GM19239 (cell line): ENCODE data around the gene METTL2B.
"Not testable (repeated sequence)": the region's sequence is repeated elsewhere in the genome, so short reads cannot be mapped to it uniquely, and the experiment has no call there.

ENCODE experiments used
- DNase-seq: peaks from one replicate; pipeline ENCODE4 v3.0.0; 2011; ENCODE audit warnings: low spot score; ENCODE audit not compliant: insufficient read length
- FAIRE-seq: peaks from 2 replicates; lab custom pipeline; 2011; peaks lifted over from hg19 to GRCh38; lab: Jason Lieb, UNC

METTL2B gene

DNA sequence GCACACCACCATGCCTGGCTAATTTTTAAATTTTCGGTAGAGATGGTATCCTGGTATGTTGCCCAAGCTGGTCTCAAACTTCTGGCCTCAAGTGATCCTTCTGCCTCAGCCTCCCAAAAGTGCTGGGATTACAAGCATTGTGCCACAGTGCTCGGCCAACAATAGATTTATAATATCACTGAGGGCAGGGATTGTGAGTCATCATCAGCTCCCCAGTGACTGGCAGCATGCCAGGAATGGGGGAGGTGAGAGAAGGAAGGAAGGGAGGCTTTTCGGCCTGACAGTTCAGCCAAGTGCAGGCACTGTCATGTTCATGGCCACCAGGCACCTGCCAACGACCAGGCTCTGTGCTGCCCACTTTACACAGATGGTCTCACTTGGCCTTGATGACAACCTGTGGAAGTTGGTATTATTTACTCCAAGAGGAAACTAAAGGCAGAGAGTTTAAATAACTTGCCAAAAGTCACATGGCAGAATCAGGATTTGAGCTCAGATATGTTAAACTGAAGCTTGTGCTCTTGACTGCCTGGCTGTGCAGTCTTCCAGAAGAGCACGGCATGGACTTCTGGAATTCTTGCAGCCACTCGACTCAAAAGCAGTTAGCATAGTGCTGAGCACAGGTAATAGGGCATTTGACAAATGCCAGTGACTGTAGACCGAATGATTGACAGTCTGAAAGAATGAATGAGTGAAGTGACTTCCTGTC lies 46.8 kb downstream of the METTL2B start:
- FAIRE-seq, DNase-seq: not testable (repeated sequence)

DNA sequence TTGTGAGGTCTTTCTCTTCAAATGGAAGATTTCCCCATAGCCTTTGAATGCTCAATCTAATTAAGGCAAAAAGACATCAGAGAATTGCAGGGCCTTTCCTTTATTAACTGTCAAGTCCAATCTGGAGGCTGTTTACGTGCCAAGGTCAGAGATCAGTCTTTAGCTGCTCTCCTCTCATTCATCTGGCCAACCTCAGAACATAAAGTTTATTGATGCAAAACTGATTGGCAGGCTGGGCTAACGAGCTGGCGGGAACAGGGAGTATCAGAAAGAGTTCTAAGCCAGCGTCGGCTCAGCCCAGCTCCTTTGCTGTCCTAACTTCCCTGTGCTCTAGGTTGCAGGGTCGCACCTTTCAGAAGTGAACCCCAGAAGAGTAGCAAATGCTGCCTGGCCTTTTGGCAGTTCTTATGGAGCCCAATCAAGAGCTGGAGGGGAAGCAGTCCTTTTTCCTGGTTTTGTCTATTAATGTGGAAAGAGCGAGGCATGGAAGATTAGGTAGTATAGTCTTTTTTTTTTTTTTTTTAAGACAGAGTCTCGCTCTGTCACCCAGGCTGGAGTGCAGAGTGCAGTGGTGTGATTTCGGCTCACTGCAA lies 47.5 kb downstream of the METTL2B start:
- not testable (repeated sequence) for FAIRE-seq, DNase-seq

DNA sequence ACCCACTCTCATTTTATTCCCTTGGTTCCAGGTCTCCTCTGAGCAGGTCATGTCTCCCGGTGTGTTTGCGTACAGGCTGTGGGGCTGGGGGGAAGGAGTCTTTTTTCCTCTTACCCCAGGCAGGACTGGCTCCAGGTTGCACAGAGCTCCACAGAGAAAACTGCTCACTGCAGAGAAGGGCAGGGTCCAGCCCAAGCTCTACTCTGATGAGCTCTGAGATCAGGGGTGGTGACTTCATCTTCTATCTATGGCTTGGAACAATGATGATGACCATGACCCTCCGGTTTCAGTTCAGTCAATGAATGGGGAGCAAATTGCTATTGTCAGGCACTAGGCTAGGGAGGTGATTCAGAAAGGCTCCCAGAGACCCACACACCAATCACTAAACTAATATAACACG lies 49.0 kb downstream of the METTL2B start:
- not testable (repeated sequence) for FAIRE-seq, DNase-seq

DNA sequence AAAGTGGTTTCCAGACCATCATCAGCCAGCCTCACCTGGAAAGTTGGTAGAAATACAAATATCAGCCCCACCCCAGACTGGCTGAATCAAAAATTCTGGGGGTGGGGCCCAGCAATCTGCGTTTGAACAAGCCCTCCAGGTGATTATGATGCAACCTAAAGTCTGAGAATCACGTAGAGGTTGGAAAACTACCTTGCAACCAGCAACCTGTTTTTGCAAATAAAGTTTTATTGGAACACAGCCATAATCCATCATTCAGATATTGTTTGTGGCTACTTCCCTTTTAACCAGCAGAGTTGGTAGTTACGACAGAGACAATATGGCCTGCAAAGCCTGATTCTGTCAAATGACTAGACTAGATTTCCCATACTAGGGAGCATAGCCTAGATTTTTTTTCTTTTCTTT lies 49.5 kb downstream of the METTL2B start:
- FAIRE-seq, DNase-seq: not testable (repeated sequence)

DNA sequence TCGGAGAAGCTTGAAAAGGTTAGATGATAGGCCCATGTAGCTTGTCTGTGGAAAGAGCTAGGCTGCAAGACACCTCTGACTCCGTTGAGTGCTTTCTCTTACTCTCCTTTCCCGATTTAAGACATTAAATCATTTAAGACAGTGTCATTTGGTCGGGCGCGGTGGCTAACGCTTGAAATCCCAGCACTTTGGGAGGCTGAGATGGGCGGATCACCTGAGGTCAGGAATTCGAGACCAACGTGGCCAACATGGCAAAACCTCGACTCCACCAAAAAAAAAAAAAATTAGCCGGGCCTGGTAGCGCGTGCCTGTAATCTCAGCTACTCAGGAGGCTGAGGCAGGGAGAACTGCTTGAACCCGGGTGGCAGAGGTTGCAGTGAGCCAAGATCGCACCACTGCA lies 52.6 kb downstream of the METTL2B start:
- DNase-seq, FAIRE-seq: not testable (repeated sequence)

DNA sequence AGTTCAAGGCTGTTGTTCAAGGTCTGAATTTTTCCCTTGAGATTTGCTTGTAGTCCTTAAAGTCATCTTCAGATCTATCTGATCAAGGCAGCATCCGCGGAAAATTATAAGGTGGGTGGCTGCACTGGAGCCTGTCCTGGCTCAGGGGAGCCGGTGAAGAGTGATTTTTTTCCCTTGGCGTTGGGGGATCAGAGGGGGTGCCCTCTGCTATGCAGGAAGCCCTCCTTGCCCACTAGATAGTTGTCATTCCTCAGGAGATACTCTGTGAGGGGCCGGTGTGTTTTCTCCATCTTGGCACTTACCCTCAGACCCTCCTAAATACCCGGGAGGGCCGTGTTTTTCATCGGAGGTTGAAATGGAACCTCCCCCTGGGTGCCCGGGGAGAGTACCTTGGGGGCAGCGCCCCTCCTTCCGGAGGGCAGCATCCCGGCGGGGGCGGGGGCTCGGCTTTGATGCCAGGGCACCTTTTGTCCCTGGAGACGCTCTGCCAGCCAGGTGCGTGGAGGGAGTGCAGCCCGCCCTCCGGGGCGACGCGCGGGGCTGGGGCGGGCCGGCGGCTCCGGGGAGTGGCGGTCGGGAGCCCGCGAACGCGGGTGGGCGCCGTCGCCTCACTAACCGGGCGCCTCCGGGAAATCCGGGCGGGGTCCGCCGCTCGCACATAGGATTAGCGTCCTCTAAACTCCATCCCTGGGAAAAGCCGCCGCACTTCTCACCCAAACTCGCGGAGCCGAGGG lies 53.7 kb downstream of the METTL2B start:
- not testable (repeated sequence) for DNase-seq, FAIRE-seq

DNA sequence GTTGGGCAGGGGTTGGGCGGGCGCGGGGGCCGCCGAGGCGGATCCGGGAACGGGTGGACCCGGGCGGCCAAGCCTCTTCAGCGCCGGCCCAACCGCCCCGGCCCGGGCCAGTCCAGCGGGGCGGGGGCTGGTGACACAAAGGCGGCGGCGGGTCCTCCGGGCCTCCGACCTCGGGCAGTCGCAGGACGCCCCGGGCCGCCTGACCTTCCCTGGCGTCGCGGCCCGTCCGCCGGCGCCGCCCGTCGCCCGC lies 54.2 kb downstream of the METTL2B start:
- FAIRE-seq (no peak), DNase-seq (no peak)

DNA sequence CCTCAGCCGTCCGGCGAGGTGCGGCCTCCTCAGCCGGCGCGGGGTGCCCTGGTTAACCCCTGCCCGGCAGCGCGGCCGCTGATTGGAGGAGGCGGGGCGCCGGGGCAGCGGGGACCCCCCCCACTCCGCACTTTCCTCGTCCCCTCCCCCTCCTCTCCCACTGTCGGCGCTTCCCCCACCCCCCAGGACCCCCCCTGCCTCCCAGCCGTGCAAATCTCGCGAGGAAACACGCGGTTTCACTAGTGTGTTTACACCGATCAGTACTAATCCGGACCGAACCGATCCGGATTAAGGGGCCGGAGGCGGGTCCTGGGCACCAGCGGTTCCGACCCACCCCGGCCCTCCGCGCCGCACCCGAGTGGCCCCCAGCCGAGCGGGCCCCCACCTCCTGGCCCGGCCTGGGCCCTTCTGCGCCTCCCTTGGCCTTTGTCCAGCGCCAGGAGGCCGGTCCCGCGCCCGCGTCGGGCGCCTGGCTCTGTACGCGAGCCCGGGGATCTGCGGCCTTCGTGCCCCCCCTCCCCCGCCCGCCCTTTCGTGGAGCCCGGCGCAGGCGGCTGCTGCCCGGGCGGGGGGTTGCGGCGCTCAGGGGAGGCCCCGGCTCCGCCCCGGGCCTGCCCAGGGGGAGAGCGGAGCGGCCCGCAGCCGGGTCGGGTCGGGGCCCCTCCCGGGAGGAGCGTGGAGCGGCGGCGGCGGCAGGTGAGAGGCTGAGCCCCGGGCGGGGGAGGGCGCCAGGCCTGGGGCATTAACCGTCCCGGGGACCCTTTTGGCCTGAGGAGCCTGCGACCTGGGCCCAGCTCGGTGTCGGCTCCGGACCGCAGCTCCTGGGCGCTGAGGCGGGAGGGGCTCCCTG lies 54.8 kb downstream of the METTL2B start:
- not testable (repeated sequence) for FAIRE-seq

DNA sequence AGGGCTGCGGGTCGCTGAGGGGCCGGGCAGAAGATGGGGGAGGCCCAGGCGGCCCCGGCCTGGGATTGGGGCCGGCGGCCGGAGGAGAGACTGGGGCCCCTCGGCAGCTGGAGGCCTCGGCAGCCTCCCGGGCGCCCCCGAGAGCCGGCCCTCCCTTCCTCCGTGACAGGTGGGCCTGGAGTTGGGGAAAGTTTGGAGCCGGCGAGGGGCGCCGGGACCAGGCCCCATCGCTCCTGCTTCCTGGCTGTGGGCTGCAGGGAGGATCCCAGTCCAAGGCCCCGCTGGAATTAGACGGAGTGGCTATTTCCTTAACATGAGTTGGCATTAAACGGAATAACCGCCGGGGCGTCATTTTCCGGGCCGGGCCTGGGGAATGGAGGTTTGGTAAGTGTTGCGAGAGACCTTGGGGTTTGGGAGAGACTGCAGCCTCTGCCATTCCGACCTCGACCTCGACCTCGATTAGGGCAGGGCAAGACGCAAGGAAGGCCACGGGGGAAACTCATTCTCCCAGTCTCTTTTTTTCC lies 55.5 kb downstream of the METTL2B start:
- not testable (repeated sequence) for DNase-seq, FAIRE-seq

More for the DNA sequence above, 54.8 kb downstream of the METTL2B start:
- peak; percentile 90 for DNase-seq

DNA sequence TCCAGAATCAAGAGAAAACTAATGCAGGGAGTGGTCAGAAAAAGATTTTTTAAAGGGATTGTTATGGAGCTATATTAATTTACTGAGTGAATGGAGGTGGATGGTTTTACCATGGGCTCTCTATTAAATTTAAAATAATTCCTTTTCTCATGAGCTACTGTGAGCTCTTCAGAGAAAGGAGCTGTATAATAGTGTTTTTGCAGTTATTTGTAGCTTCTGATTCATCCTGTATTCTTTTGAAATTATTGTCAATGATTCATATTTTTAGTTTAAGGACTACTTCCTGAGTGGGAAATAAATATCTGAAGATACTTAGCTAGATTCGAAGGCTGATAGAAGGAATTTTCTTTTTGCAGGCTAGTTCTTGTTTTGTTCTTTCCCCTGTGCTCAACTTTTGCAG lies 56.4 kb downstream of the METTL2B start:
- FAIRE-seq, DNase-seq: not testable (repeated sequence)

DNA sequence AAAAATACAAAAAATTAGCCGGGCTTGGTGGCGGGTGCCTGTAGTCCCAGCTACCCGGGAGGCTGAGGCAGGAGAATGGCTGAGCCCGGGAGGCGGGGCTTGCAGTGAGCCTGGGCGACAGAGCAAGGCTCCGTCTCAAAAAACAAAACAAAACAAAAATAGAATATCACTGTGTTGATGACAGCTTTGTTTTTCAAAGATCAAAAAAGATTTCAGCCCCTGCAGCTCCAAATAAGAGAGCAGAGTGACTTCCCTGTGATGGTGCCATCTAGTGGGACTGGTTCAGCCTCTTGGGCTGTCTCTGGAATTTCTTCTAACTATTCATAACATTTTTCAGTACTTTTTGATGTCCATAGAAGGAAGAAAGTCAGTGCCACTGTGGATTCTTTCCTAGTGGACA lies 60.9 kb downstream of the METTL2B start:
- peak; percentile 33 for FAIRE-seq

DNA sequence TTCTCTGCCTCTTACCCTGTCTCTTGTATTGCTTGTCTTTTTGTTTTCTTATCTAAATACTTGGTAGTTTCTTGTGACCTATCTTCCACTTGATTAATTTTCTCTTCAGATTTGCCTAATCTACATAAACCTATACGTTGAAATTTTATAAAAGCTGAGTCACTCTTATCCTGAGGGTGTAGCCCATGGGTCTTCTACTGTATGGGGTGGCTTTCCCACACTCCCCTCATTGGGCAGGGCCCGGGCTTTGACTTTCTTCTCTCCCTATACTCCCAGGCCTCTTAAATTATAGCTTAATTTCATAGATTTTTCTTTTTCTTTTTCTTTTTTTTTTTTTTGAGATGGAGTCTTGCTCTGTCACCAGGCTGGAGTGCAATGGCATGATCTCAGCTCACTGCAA lies 66.0 kb downstream of the METTL2B start:
- FAIRE-seq, DNase-seq: not testable (repeated sequence)

More for the DNA sequence above, 60.9 kb downstream of the METTL2B start:
- not testable (repeated sequence) for DNase-seq

DNA sequence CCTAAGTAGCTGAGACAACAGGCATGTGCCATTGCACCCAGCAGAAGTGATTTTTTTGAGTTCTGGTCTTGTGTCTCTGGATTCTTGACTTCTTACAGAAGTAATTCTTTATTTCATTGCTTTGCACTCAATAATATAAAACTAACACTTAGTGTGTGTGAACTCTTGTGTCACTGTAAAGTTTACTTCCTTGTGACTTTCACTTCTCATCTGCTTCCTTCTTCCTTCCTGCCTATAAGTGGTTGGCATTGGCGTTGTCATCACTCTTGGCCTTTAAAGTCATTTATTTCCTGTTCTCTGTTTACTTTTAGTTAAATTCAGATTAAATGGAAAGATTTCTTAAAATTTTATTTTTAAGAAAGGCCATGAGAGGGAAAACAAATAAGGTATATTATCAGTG lies 66.8 kb downstream of the METTL2B start:
- not testable (repeated sequence) for DNase-seq, FAIRE-seq

DNA sequence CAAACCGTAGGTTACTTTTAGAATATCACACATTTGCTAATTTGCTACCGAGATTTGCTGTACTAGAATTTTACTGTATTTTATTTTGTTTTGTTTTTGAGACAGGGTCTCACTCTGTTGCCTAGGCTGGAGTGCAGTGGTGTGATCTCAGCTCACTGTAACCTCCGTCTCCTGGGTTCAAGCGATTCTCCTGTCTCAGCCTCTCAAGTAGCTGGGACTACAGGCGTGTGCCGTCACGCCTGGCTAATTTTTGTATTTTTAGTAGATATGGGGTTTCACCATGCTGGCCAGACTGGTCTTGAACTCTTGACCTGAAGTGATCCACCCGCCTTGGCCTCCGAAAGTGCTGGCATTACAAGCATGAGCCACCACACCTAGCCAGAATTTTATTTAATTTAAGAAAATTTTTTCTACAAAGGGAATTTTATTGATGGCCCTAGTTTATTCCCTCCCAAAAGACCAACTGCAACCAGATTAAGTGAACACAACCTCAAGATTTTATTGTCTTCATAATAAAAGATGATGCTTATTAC lies 69.8 kb downstream of the METTL2B start:
- DNase-seq, FAIRE-seq: not testable (repeated sequence)

DNA sequence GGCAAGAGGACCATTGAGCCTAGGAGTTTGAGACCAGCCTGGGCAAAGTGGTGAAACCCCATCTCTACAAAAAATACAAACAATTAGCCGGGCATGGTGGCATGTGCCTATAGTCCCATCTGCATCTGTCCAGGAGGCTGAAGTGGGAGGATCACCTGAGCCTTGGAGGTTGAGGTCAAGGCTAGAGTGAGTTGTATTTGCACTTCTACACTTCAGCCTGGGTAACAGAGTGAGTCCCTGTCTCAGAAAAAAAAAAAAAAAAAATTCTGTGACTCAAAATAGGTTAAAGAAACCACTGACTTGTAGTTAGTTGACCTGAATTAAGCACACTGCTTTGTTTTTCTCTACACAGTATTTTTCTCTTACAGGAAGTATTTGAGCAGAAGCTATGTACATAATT lies 74.4 kb downstream of the METTL2B start:
- no peak for DNase-seq

DNA sequence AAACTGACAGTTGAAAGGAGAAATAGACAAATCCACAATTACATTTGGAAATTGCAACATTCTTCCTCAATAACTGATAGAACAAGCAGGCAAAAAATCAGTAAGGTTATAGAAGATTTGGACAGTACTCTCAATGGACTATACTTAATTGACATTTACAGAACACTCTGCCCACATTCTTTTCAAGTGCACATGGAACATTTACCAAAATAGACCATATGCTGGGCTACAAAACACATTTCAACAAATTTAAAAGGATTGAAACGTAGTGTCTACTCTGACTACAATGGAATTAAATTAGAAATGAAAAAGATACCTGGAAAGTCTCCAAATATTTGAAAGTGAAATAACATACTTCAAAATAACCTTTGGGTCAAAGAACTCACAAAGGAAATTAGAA lies 77.8 kb downstream of the METTL2B start:
- not testable (repeated sequence) for FAIRE-seq, DNase-seq

More for the DNA sequence above, 74.4 kb downstream of the METTL2B start:
- FAIRE-seq, result no peak
